GM12801 (cell line): Measurements from ENCODE around the gene RFX4.

ENCODE experiments used
- TF ChIP-seq, protein P1 (sequence below): IDR thresholded peaks from one replicate; pipeline ENCODE4 v1.5.1; 2011; ENCODE audit warnings: control low read depth; ENCODE audit not compliant: insufficient read length; ENCODE audit errors: extremely low read depth

RFX4 gene

GRCh38 chr12:106582641-106583230 is at the start of gene RFX4:
RFX4 (plus strand) TSS chr12:106583004; CDS start chr12:106583321, 317 bp downstream.
- TF ChIP-seq, protein P1, sequence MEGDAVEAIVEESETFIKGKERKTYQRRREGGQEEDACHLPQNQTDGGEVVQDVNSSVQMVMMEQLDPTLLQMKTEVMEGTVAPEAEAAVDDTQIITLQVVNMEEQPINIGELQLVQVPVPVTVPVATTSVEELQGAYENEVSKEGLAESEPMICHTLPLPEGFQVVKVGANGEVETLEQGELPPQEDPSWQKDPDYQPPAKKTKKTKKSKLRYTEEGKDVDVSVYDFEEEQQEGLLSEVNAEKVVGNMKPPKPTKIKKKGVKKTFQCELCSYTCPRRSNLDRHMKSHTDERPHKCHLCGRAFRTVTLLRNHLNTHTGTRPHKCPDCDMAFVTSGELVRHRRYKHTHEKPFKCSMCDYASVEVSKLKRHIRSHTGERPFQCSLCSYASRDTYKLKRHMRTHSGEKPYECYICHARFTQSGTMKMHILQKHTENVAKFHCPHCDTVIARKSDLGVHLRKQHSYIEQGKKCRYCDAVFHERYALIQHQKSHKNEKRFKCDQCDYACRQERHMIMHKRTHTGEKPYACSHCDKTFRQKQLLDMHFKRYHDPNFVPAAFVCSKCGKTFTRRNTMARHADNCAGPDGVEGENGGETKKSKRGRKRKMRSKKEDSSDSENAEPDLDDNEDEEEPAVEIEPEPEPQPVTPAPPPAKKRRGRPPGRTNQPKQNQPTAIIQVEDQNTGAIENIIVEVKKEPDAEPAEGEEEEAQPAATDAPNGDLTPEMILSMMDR, result no peak

DNA sequence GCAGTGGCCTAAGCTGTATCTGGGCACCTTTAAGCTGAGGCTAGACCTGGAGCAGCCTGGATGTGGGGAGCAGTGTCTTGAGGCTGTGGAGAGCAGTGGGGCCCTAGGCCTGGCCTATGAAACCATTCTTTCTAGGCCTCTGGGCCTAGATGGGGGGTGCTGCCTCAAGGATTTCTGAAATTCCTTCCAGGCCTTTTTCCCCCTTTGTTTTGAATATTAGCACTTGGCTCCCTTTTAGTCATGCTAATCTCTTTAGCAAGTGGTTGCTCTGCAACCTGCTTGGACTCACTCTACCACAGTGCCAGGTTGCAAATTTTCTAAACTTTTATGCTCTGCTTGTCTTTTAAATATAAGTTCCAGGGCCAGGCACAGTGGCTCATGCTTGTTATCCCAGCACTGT is 41.6 kb upstream of the RFX4 start:
- TF ChIP-seq, protein P1, result no peak

GRCh38 chr12:106551410-106551809 is 31.4 kb upstream of the RFX4 start:
- TF ChIP-seq, protein P1, result no peak

DNA sequence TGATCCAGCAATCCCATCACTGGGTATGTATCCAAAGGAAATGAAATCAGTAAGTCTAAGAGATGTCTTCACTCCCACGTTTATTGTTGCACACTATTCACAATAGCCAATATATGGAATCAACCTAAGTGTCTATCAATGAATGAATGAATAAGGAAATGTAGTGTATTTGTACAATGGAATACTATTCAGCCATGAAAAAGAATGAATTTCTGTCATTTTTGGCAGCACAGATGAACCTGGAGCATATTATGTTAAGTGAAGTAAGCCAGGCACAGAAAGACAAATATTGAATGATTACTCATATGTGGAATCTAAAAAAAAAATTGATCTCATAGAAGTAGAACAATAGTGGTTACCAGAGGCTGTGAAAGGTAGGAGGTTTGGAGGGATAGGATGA is 30.6 kb upstream of the RFX4 start:
- TF ChIP-seq, protein P1, result no peak

GRCh38 chr12:106564678-106565329 is 18.0 kb upstream of the RFX4 start:
- TF ChIP-seq, protein P1, result no peak

- TF ChIP-seq, protein P1, result no peak
These were observed 16.0 kb upstream of the RFX4 start for GRCh38 chr12:106566771-106567170.

DNA sequence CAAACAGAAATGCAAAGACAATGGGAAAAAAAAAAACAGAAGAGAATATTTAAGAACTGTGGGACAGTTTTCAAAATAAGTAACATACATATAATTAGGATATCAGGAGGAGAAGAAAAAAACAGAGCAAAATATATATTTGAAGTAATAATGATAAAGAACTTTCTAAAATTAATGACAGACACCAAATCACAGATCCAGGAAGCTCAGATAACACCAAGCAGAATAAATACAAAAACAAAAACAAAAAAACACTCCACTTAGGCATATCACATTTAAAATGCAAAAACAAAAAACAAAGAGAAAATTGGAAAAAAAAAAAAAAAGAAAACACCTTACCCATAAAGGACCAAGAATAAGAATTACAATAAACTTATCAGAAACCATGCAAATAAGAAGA is 9.6 kb upstream of the RFX4 start:
- TF ChIP-seq, protein P1, result no peak

DNA sequence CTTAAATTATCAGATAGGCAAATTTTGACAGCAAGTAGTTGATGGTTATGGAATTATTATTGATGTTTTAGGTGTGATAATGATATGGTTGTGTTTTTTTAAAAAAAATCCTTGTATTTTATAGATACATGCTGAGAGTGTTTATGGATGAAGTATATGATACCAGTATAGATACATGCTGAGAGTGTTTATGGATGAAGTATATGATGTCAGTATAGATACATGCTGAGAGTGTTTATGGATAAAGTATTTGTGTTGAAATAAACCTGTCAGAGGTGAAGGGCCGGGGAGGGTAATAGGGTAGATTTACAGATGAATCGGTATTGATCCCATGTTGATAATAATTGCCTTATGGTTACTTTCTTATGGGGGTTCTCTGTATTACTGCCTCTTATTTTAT is 6.0 kb upstream of the RFX4 start:
- TF ChIP-seq, protein P1, result no peak
